ENCODE results near the gene ROPN1L.

Gene ROPN1L

GRCh38 chr5:10400831-10401230 is 40.8 kb upstream of the ROPN1L start:
- no peak overlapping the region for H3K9ac ChIP-seq (ENCODE audit: low read length)
- H2AFZ ChIP-seq (ENCODE audit: low read depth, low read length, severe bottlenecking) = no peak overlapping the region
- no peaks in the 10 kb centered on the region for H3K27me3 ChIP-seq (ENCODE audit: low read length)
- TF ChIP-seq, protein P1, sequence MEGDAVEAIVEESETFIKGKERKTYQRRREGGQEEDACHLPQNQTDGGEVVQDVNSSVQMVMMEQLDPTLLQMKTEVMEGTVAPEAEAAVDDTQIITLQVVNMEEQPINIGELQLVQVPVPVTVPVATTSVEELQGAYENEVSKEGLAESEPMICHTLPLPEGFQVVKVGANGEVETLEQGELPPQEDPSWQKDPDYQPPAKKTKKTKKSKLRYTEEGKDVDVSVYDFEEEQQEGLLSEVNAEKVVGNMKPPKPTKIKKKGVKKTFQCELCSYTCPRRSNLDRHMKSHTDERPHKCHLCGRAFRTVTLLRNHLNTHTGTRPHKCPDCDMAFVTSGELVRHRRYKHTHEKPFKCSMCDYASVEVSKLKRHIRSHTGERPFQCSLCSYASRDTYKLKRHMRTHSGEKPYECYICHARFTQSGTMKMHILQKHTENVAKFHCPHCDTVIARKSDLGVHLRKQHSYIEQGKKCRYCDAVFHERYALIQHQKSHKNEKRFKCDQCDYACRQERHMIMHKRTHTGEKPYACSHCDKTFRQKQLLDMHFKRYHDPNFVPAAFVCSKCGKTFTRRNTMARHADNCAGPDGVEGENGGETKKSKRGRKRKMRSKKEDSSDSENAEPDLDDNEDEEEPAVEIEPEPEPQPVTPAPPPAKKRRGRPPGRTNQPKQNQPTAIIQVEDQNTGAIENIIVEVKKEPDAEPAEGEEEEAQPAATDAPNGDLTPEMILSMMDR (IDR thresholded peaks at IDR 0.05; ENCODE audit: insufficient read depth, low read length, poor library complexity, severe bottlenecking) = no peak
- no peak for TF ChIP-seq EZH2phosphoT487 (conservative IDR thresholded peaks at IDR 0.05; ENCODE audit: low read length)
- peaks cover 65% of the 10 kb centered on the region for H3K36me3 ChIP-seq (ENCODE audit: low read length)
- H3K79me2 ChIP-seq (ENCODE audit: insufficient read depth, low read length) = no peaks in the 10 kb centered on the region
- no peaks in the 10 kb centered on the region for H3F3A ChIP-seq (ENCODE audit: insufficient read depth)
- no peaks in the 10 kb centered on the region for H3K9me3 ChIP-seq (ENCODE audit: insufficient read depth, low read length)
- H3K4me2 ChIP-seq (ENCODE audit: low read depth, low read length, poor library complexity, severe bottlenecking) = no peak overlapping the region
- H3K4me3 ChIP-seq (ENCODE audit: insufficient read depth, low read length, poor library complexity, severe bottlenecking) = no peak overlapping the region
- H4K20me1 ChIP-seq (ENCODE audit: low read depth, low read length) = no peaks in the 10 kb centered on the region
- no peaks in the 10 kb centered on the region for H3K9me2 ChIP-seq (replicated peaks; ENCODE audit: insufficient read depth, low read length)
- no peak overlapping the region for H3K27ac ChIP-seq (ENCODE audit: low read depth, low read length)

DNA sequence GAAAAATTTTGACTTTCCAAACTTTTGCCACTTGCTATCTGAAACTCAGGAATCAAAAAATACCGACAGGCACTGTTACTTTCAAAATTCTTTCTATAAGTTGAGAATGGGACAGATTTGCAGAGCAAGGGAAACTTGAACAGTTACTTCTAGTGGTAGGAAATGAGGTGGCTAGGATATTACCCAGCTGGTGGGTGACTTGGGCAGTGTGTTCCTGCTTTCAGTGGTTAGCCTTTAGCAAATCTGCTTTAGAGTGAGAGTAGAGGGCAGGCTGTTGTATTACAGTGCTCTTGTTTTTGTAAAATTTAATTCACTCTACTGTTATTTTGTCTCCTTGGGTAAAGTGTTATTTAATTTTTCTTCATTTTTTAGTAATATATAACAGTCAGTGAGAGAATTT is 40.2 kb upstream of the ROPN1L start:
- no peak overlapping the region for H2AFZ ChIP-seq (ENCODE audit: low read depth, low read length, severe bottlenecking)
- no peaks in the 10 kb centered on the region for H3K9me3 ChIP-seq (ENCODE audit: insufficient read depth, low read length)
- no peak overlapping the region for H3K9ac ChIP-seq (ENCODE audit: low read length)
- H3K27me3 ChIP-seq (ENCODE audit: low read length) = no peaks in the 10 kb centered on the region
- H3K9me2 ChIP-seq (replicated peaks; ENCODE audit: insufficient read depth, low read length) = no peaks in the 10 kb centered on the region
- no peaks in the 10 kb centered on the region for H3K79me2 ChIP-seq (ENCODE audit: insufficient read depth, low read length)
- H3K4me2 ChIP-seq (ENCODE audit: low read depth, low read length, poor library complexity, severe bottlenecking) = no peak overlapping the region
- H3K27ac ChIP-seq (ENCODE audit: low read depth, low read length) = no peak overlapping the region
- no peaks in the 10 kb centered on the region for H4K20me1 ChIP-seq (ENCODE audit: low read depth, low read length)
- H3F3A ChIP-seq (ENCODE audit: insufficient read depth) = no peaks in the 10 kb centered on the region
- no peak overlapping the region for H3K4me3 ChIP-seq (ENCODE audit: insufficient read depth, low read length, poor library complexity, severe bottlenecking)
- TF ChIP-seq, protein P1 (IDR thresholded peaks at IDR 0.05; ENCODE audit: insufficient read depth, low read length, poor library complexity, severe bottlenecking) = no peak
- no peak for TF ChIP-seq EZH2phosphoT487 (conservative IDR thresholded peaks at IDR 0.05; ENCODE audit: low read length)
- peaks cover 66% of the 10 kb centered on the region for H3K36me3 ChIP-seq (ENCODE audit: low read length)

DNA sequence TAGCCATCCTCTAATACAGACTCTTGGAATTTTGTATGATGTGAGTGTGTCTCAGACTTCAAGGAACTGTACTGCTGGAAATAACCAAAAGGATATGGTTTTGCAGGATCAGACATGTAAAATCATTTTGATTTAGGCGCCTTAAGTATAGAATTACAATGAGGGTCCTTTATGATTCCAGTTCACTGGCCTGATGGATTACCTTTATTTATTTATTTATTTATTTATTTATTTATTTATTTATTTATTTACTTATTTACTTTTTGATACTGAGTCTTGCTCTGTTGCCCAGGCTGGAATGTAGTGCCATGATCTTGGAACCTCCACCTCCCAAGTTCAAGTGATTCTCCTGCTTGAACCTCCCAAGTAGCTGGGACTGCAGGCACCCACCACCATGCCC is 37.9 kb upstream of the ROPN1L start:
- H3K79me2 ChIP-seq (ENCODE audit: insufficient read depth, low read length) = no peaks in the 10 kb centered on the region
- H3K36me3 ChIP-seq (ENCODE audit: low read length) = peaks cover 62% of the 10 kb centered on the region
- no peak overlapping the region for H3K4me2 ChIP-seq (ENCODE audit: low read depth, low read length, poor library complexity, severe bottlenecking)
- H3K9ac ChIP-seq (ENCODE audit: low read length) = no peak overlapping the region
- no peaks in the 10 kb centered on the region for H4K20me1 ChIP-seq (ENCODE audit: low read depth, low read length)
- H3K4me3 ChIP-seq (ENCODE audit: insufficient read depth, low read length, poor library complexity, severe bottlenecking) = no peak overlapping the region
- H3K9me2 ChIP-seq (replicated peaks; ENCODE audit: insufficient read depth, low read length) = no peaks in the 10 kb centered on the region
- no peak overlapping the region for H2AFZ ChIP-seq (ENCODE audit: low read depth, low read length, severe bottlenecking)
- TF ChIP-seq, protein P1 (IDR thresholded peaks at IDR 0.05; ENCODE audit: insufficient read depth, low read length, poor library complexity, severe bottlenecking) = no peak
- no peak for TF ChIP-seq EZH2phosphoT487 (conservative IDR thresholded peaks at IDR 0.05; ENCODE audit: low read length)
- no peak overlapping the region for H3K27ac ChIP-seq (ENCODE audit: low read depth, low read length)
- no peaks in the 10 kb centered on the region for H3K27me3 ChIP-seq (ENCODE audit: low read length)
- H3K9me3 ChIP-seq (ENCODE audit: insufficient read depth, low read length) = no peaks in the 10 kb centered on the region
- no peaks in the 10 kb centered on the region for H3F3A ChIP-seq (ENCODE audit: insufficient read depth)
